ENCODE data around the gene SHISA7.

- TF ChIP-seq, protein P1, sequence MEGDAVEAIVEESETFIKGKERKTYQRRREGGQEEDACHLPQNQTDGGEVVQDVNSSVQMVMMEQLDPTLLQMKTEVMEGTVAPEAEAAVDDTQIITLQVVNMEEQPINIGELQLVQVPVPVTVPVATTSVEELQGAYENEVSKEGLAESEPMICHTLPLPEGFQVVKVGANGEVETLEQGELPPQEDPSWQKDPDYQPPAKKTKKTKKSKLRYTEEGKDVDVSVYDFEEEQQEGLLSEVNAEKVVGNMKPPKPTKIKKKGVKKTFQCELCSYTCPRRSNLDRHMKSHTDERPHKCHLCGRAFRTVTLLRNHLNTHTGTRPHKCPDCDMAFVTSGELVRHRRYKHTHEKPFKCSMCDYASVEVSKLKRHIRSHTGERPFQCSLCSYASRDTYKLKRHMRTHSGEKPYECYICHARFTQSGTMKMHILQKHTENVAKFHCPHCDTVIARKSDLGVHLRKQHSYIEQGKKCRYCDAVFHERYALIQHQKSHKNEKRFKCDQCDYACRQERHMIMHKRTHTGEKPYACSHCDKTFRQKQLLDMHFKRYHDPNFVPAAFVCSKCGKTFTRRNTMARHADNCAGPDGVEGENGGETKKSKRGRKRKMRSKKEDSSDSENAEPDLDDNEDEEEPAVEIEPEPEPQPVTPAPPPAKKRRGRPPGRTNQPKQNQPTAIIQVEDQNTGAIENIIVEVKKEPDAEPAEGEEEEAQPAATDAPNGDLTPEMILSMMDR (IDR thresholded peaks at IDR 0.05; ENCODE audit: low read depth, low read length): no peak
- no peak for TF ChIP-seq POLR2A (IDR thresholded peaks at IDR 0.05; ENCODE audit: extremely low read depth, insufficient read length)
Observed at GRCh38 chr19:55437410-55437809, 5.7 kb downstream of the SHISA7 start.
